GM13976 (cell line): ENCODE results near the gene ABT1.

Experiments
- DNase-seq: peaks from one replicate; pipeline ENCODE4 v3.0.0; 2012; ENCODE audit warnings: low spot score
- in situ Hi-C: fragments of 300-500 bp; cut with MboI; formaldehyde crosslinking; loops from one replicate; pipeline ENCODE4 v1.12.0; 2022; ENCODE audit warnings: low sequenced_read_pairs, mixed read lengths, inconsistent platforms; ENCODE audit not compliant: unreplicated experiment
- TF ChIP-seq, protein P1 (sequence below): IDR thresholded peaks from 2 replicates; pipeline ENCODE4 v1.5.1; 2012; ENCODE audit warnings: borderline replicate concordance, mild to moderate bottlenecking; ENCODE audit not compliant: insufficient read depth; ENCODE audit errors: extremely low read depth, missing control alignments, control extremely low read depth

The ABT1 gene

DNA sequence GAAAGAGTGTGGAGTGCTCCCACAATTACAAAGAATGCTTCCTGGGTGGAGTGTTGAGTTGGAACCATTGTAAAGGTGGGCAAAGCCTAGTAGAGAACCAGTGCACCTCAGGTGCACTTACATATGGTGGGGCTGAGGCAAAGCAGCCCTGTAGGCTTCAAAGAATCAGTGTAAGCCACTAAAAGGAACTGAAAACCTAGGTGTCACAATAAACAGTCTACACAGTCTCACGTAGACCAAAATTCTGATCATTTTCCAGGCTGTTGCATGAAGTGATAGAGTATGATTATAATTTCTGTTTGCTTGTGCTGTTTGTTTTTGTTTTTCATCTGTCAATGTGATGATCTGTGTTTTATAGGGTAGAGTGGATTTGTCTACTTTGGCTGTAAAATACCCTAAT, 2.8 kb downstream of the ABT1 start:
- TF ChIP-seq, protein P1, sequence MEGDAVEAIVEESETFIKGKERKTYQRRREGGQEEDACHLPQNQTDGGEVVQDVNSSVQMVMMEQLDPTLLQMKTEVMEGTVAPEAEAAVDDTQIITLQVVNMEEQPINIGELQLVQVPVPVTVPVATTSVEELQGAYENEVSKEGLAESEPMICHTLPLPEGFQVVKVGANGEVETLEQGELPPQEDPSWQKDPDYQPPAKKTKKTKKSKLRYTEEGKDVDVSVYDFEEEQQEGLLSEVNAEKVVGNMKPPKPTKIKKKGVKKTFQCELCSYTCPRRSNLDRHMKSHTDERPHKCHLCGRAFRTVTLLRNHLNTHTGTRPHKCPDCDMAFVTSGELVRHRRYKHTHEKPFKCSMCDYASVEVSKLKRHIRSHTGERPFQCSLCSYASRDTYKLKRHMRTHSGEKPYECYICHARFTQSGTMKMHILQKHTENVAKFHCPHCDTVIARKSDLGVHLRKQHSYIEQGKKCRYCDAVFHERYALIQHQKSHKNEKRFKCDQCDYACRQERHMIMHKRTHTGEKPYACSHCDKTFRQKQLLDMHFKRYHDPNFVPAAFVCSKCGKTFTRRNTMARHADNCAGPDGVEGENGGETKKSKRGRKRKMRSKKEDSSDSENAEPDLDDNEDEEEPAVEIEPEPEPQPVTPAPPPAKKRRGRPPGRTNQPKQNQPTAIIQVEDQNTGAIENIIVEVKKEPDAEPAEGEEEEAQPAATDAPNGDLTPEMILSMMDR = no peak
- DNase-seq = no peak
- in situ Hi-C loops = no loop called here

DNA sequence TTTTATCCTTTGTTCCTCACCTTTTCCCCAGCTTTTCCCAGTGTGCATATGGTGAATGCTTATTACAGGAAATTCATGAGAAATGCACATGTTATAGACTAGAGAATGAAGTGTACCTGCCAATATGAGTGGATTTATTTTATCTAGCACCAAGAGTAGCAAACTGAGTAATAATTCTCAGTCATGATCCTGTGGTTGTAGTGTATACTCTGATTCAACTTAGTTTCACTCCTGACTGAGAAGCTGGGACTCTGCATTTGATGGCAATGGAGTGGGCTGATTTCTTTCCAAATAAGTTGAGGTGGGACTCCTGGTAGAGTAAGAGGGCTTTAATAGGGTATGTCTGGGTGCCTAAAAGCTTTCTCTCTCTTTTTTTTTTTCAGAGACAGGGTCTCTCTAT, 4.0 kb downstream of the ABT1 start:
- in situ Hi-C loops = no loop called here

DNA sequence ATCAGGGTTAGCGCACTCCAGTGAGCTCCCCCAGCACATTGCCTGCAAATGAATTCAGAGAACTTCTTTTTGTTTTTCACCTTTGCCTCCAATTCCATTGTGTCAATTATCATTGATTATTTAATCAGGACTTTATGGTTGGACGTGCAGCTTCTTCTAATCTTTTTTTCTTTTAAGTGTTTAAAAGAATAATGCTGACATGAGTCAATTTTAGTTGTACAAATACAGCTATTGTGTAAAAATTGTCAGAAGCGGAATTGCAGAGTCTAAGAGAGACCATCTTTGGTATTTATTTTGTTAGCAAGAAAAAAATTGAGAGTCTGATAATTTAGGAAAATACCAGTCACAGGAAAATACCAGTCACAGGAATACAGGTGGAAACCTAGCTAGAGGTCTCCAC, 5.5 kb downstream of the ABT1 start:
- TF ChIP-seq, protein P1 = no peak
- in situ Hi-C loops = no loop called here
- DNase-seq = no peak

More for the DNA sequence above, 4.0 kb downstream of the ABT1 start:
- no peak for DNase-seq
- TF ChIP-seq, protein P1 = no peak

DNA sequence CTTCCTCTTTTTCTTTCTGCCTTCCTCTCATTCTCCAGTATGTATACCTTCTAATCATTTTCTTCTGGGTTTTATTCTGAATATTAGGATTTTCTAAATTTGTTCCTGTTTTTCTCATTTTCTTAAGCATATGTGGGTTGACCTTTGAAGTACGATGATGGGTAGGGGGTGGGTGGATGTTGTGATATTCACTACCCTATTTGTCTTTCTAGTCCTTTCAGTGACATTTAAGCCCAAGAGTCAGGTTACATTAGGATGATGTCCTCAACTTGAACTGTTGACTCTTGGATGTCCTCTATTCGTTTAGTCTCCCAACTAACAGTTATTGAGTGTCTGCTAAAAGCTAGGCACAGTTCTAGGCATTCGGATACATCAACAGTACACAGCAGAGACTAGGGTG, 7.3 kb downstream of the ABT1 start:
- TF ChIP-seq, protein P1 = no peak
- in situ Hi-C loops = no loop called here
- no peak for DNase-seq

DNA sequence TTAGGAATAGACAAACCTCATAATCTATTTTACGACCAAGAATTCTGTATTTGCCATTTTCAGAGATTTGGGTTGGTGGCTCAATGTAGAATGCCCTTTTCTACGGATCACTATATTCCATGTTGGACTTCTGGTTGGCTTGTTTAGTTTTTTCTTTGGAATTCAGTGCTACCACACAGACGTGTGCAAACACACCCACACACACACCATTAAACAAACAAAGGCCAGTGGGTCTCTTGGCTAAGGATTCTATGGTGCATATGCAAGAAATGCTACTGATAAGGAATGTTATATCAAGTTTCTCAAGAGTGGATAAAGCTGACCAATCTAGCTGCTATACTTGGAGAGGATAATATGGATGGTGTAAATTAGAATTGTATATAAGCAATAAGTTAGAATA, 8.0 kb downstream of the ABT1 start:
- in situ Hi-C loops = no loop called here
- TF ChIP-seq, protein P1 = no peak
- DNase-seq = no peak

DNA sequence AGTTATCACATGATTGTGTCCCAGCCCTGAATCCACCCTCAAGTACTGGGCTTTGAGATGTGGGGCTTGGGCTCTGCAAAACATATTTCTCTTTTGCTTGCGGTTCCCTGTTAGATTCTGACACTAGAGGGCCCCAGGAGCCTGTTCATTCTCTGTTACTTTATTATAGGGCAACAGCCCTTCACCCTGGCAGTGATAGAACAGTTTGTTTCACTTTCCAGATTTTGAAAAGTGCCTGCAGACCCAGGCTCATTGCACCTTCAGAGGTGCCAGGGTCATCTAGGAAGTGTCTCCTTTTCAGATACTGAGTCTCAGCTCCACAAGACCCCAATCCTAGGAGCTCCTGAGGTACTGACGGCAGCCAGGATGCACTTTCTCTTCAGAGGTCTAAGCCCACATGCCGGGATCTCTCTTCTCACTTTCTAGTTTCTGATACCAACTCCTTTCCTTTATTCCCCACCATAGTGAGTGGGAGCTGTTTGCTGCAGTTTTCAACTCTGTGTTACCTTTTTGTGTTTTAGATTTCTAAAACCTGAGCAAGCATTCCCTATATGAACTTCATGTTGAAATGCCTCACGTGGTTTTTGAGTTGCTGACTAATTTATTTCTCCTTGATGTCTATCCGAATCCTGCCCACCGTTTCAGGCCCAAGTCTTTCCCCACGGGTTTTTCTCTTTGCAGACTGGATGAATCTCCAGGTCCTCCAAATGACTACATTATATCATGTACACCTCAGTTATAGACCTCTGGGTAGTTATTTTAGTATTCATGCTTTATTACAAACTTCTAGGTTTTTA, 10.9 kb downstream of the ABT1 start:
- in situ Hi-C loops = no loop called here
- peak; percentile 72 for DNase-seq
- TF ChIP-seq, protein P1 = peak; percentile 61
